GM18951 (cell line): ENCODE data around the gene RHOC.

Experiments
- POLR2A ChIP-seq: IDR thresholded peaks from 4 replicates; pipeline ENCODE4 v1.6.1; 2011; ENCODE audit warnings: mild to moderate bottlenecking; ENCODE audit not compliant: insufficient read length, insufficient read depth; ENCODE audit errors: extremely low read depth
- in situ Hi-C: fragments of 300-500 bp; cut with MboI; formaldehyde crosslinking; loops from one replicate; pipeline ENCODE4 v1.12.0; 2022; ENCODE audit warnings: low sequenced_read_pairs, mixed read lengths, inconsistent platforms; ENCODE audit not compliant: unreplicated experiment

Gene RHOC

DNA sequence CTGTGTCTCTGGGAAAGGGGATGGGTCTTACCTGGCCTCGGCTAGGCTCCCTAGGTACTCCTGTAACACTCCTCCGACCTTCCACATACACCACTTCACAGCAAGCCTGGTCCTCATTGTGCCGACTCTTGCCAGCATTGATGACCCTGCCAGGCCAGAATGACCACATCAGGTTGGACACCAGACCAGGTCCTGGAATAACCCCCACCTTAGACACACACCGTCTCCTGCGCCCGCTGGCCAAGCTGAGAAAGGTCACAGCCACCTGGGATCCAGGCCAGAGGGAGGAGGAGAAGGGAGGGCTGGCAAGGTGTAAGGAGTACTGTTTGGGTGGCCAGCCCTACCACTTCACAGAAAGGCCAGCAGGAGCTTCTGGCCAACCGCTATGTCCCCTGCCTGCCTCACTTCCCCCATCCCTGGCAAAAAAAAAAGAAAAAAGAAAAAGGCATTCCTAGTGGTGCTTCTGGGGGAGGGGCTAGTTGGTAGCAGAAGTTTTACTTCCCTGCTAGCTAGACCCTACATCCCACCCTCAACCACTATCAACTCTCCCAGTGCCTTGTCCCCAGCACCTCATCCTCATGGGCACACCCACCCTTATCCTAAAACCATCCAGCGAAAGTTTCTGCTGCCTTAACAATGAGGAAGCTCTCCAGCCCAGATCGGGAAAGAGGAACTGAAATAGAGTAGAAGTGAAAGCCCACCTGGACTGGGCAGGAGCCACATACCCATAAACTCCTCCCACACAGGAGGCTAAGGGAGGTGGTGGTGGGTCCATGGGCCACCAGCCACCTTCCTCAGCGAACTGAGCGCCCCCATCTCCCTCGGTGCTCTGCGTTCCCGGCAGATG is 6.8 kb upstream of the RHOC start:
- in situ Hi-C loops, result loop anchor here (5.0 to 25.0 kb wide), 2 partner anchors 321 to 324 kb away; no protein-coding TSS in a partner anchor
- no peak for TF ChIP-seq POLR2A

DNA sequence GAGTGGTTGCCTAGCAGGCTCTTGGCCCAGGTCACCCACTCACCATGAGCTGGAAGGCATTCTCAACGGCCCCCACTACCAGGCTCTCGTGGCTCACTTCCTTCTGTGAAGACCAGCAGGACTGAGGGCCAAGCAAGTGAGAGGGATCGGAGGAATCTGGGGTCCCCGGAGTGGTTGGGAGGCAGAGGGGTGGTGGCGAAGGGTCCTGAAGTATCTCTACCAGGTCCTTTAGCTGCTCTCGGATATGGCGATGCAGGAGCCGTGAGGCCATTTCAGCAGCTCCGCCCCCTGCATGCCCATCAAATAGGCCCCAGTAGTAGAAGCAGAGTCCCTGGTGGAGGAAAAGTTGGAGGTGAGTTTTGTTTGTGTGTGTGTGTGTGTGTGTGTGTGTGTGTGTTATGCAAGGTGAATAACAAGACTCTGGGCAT is 5.8 kb upstream of the RHOC start:
- TF ChIP-seq POLR2A, result no peak
- in situ Hi-C loops, result loop anchor here (5.0 to 25.0 kb wide), 2 partner anchors 320 to 325 kb away; no protein-coding TSS in a partner anchor

DNA sequence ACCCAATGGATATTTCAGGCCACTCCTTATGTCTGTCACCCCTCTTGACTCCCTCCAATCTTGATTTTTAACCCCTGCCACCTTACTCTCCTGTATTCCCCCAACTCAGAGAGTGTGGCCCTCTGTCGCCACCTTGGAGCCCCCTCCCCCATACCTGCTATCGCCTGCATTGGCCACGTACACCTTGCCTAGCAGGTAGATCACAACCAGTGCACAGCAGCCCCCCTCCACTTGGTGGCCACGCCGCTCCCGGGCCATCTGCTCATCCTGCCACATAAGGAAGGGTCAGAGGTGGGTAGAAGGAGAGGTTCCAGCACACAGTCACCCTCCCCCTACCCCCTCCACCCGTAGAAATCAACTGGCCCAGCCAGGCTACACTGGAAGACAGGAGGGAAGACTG is 5.3 kb upstream of the RHOC start:
- in situ Hi-C loops, result loop anchor here (5.0 to 25.0 kb wide), 2 partner anchors 320 to 325 kb away; no protein-coding TSS in a partner anchor
- no peak for TF ChIP-seq POLR2A

DNA sequence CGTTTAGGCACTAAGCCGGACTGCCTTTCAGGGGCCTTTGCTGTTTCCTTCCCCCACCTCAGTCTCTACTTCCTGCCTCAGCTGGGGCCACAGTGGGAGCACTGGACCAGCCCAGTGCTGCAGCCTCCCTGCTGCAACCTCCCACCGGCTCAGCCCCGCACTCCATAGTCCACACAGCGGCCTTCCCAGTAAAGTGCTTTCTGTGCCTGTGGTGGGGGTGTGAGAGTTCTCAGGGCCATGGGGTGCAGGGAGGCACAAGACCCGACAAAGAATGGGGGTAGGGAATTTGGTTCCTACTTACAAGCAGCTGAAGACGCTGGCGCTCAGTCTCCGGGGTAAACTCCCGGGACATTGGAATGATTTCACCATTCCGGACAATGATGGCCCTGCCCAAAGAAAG is 4.7 kb upstream of the RHOC start:
- TF ChIP-seq POLR2A, result no peak
- in situ Hi-C loops, result loop anchor here (5.0 to 25.0 kb wide), 2 partner anchors 319 to 326 kb away; no protein-coding TSS in a partner anchor

DNA sequence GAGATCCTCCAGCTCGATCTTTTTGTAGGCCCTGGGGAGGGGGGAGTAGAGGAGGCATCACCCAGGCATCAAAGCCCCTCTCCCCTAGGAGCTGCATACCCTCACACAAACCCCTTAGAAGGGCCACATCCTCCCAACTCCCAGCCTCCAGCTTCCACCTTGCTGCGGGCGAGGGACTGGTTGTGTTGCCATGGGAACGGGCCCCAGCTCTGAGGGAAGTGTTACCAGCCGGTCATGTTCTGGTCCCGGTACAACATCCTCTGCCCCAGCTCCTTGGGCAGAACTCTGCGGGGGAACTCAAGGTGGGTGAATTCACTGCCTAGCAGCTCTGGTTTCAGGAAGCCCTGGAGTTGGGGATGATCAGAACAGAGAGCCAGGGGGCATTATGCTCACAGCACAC is 4.1 kb upstream of the RHOC start:
- TF ChIP-seq POLR2A, result no peak
- in situ Hi-C loops, result loop anchor here (5.0 to 25.0 kb wide), 2 partner anchors 319 to 326 kb away; no protein-coding TSS in a partner anchor

DNA sequence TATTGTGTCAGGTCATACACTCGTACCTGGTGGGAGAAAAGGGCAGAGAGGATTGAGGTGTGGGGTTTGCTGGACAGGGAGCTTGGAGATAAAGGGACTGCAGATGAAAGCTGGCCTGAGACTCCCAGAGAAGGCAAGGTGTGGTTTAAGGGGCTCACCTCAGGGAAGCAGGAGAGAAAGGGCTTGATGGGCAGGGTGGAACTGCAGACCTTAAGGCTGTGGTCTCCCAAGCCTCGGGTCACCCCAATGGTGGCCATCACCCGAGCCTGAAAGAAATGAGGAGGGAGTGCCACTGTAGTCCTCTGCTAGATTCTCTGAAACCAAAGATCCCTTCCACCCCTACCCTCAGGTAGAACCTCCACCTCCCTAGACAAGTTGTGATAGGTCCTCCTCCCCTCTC is 3.7 kb upstream of the RHOC start:
- in situ Hi-C loops, result loop anchor here (5.0 to 25.0 kb wide), 2 partner anchors 318 to 327 kb away; no protein-coding TSS in a partner anchor
- no peak for TF ChIP-seq POLR2A

DNA sequence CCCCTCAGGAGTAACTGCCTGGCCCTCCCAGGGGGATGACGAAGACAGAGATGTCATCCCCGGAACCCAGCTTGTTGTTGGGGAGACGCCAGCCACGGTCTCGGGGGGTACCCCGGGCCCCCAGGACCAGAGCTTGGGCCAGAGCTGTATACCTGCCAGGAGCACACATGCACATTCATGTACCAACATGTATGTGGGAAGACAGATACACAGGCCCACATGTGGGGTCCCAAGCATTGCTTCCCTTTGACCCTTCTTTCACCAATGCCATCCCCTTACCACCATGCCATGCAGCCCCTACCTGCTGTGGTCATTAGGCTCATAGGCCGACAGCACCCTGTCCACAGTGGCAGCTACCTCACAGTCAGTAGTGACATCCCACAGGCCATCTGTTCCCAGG is 3.2 kb upstream of the RHOC start:
- in situ Hi-C loops, result loop anchor here (5.0 to 25.0 kb wide), 2 partner anchors 318 to 327 kb away; no protein-coding TSS in a partner anchor
- TF ChIP-seq POLR2A, result no peak

DNA sequence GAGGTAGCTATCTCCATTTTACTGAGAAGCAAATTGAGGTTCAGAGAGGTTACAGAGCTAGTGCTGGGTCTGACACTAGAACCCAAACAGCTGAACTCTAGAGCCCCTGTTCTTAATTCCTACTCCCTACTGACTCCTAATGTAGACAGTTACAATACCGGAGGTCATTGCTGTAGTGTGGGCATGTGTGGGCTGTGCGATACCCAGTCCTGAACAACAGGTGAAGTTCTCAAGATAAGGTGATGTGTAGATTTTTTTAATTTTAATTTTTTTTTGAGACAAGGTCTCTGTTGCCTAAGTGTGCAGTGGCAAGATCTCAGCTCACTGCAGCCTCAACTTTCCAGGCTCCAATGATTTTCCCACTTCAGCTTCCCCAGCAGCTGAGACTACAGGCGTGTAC is 1.6 kb upstream of the RHOC start:
- in situ Hi-C loops, result loop anchor here (5.0 to 25.0 kb wide), 2 partner anchors 91 to 329 kb away; partner anchors contain the start of genes CAPZA1 and ST7L
- no peak for TF ChIP-seq POLR2A

DNA sequence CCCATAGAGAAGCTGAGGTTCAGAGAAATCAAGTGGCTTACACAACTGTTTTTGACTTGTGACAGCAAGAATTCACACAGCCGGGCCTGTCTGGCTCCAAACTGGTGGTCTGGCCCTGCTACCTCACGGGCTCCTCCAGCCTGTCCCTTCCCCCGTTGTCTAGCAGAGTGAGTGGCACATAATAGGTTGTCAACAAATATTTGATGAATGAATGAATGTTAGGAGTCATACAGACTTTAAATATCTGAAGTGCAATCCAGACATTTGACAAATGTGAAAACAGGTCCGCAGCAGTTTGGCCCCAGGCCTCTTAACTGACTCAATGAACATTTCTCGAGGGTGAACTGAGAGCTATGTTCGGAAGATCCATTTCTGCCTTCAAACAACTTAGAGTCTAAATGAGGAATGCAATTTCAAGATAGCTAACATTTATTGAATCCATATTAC is 1.1 kb upstream of the RHOC start:
- in situ Hi-C loops, result loop anchor here (5.0 to 25.0 kb wide), 2 partner anchors 91 to 329 kb away; partner anchors contain the start of genes CAPZA1 and ST7L
- no peak for TF ChIP-seq POLR2A

DNA sequence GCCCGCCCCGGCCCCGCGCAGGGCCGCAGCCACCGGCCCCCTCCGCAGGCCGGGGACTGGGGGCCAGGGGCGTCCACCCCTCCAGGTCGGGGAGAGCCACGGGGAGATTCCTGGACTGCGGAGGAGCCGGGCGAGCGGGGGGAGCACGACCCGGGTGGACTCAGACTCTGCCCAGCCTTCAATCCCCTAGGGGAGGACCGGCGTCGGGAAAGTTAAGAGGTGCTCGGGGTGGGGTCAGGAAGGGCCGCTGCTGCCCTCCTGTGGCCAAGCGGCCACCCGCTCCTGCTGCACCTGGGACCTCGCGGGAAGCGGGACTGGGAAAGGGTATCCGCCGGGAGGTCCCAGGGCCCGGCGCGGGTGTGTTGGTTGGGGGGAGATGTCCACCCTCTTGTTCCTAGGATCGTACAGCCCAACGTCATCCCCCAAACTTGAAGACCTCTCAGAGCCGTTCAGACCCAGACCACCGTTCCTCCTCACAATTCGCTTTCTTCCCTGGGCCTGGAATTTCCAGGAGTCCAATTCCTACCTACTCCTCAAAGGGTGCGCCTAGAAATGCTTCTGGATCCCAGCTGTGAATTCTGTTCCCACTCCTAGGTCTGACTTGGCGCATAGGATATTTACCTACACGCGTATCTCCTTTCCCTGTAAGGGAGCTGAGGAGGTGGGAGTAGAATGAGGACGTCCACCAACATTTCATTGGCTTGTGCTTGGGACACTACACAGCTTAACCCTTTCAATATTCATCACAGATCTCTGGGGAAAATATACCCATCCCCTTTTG is 484 bp upstream of the RHOC start:
- TF ChIP-seq POLR2A, result peak; percentile 51
- in situ Hi-C loops, result loop anchor here (5.0 to 25.0 kb wide), 2 partner anchors 90 to 330 kb away; partner anchors contain the start of genes CAPZA1 and ST7L

DNA sequence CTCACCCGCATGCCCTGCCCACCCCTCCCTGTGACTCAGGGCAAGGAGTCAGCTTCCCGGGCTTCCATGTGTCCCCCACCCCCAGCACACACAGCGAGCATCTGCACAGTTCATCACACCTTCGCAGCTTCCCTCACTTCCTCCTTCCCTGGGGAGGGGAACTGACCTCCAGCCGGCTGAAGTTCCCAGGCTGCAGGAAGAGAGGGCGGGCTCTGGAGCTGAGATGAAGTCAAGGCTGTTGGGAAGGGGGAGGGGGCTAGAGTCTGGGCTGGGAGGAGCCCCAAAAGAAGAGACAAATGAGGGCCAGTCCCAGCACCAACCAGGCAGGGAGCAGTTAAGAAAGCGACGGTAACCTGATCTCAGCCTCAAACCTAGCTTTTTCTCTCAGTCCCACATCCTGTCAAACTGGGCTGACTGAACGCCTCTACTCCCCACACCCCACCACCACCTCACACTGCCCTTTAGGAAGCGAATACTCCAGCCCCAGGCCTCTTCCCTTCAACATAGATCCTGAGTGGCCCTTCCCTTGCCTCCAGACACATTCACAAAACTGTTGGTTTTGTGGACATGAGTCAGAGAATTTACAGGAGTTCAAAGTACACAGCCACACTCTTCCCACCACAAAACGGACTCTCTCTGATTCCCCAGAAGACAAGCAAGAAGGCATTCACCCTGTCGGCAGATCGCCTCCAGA is 1.8 kb downstream of the RHOC start:
- in situ Hi-C loops, result loop anchor here (5.0 to 25.0 kb wide), 2 partner anchors 88 to 332 kb away; partner anchors contain the start of genes CAPZA1 and ST7L
- TF ChIP-seq POLR2A, result peak; percentile 73

DNA sequence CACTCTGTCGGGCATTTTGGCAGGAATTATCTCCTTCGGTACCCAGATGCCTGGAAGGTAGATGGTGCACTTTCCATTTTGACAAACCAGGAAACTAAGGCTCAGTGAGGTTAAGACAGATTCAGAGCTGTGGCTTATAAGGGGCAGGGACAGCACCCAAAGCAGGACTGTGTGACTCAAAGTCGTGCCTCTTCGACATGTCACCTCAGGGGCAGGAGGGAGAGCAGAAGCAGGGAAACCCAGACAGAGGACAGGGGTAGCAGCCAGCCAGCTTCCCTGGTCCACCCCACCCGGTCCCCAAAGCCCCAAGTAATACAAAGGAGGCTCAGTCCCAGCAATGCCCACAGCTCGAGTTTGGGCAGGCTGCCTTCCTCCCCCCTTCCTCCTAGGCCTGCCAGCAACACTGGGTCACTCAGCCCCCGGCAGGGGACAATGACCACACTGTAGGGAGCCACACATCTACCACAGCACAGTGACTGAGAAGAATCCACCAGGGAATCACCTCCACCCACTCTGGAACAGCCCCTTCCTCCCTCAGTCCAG is 2.5 kb downstream of the RHOC start:
- TF ChIP-seq POLR2A, result no peak
- in situ Hi-C loops, result loop anchor here (25.0 kb wide), 1 partner anchor 333 kb away; no protein-coding TSS in a partner anchor
